Esophagus muscularis mucosa (tissue), 4 donors: Measurements from ENCODE around the gene TMEM154. TPM values are rescaled to one million over a fixed set of nuclear protein-coding genes. Genes with fewer than 3 reads are reported as not detected.

ENCODE experiments used
- DNase-seq: peaks from one replicate; pipeline ENCODE4 v3.0.0-alpha.2; 2017; ENCODE audit errors: extremely low spot score
- H3K27ac ChIP-seq, 4 donors: fragments of 200-600 bp; sonication (generic); replicated peaks in 1 of 4; 1 replicate in 3 of 4; 2 replicates in 1 of 4; pipeline ENCODE4 v1.5.1; 2016 to 2019; ENCODE audit warnings: mild to moderate bottlenecking in 1 of 4
- H3K27me3 ChIP-seq, 4 donors: fragments of 200-600 bp; sonication (generic); one replicate each; pipeline versions ENCODE4 v1.5.1 to v1.6.0; 2016 to 2019
- H3K36me3 ChIP-seq, 4 donors: fragments of 200-600 bp; sonication (generic); one replicate each; pipeline ENCODE4 v1.5.1; 2016 to 2019
- H3K4me1 ChIP-seq, 4 donors: fragments of 200-600 bp; sonication (generic); one replicate each; pipeline ENCODE4 v1.5.1; 2016 to 2019
- H3K4me3 ChIP-seq, 4 donors: fragments of 200-600 bp; sonication (generic); 1 replicate in 2 of 4; 2 replicates in 2 of 4; pipeline ENCODE4 v1.5.1; 2016 to 2019; ENCODE audit warnings: mild to moderate bottlenecking in 4 of 4, moderate library complexity in 1 of 4
- H3K9me3 ChIP-seq, 4 donors: fragments of 200-600 bp; sonication (generic); 1 replicate in 3 of 4; 2 replicates in 1 of 4; pipeline ENCODE4 v1.5.1; 2016 to 2019
- EP300 ChIP-seq: sonication (generic); formaldehyde crosslinking; IDR thresholded peaks from one replicate; pipeline ENCODE4 v1.6.1; 2017; ENCODE audit warnings: antibody characterized with exemption
- POLR2A ChIP-seq: fragments of 450-650 bp; IDR thresholded peaks from one replicate; pipeline ENCODE4 v1.6.1; 2017; ENCODE audit warnings: antibody characterized with exemption, moderate library complexity, mild to moderate bottlenecking, low read depth
- POLR2AphosphoS5 ChIP-seq, 2 donors: sonication (generic); formaldehyde crosslinking; IDR thresholded peaks; one replicate each; pipeline ENCODE4 v1.6.1; 2017; ENCODE audit warnings: antibody characterized with exemption in 2 of 2
- WGBS: methylation state at CpG from one replicate; pipeline ENCODE4 v1.1.5; 2018; 5-methylcytosine and 5-hydroxymethylcytosine counted together
- intact Hi-C: fragments of 100-400 bp; cut with DNase I; formaldehyde crosslinking; loops from one replicate; pipeline ENCODE4 v1.15.1; 2023
- total RNA-seq, 4 donors: library from RNA; depleted of rRNA; stranded (reverse); fragments of >200 nt; gene quantifications; one replicate each; pipeline versions ENCODE4 v1.1.0 to v1.2.1, GENCODE V29; 2016
- TF ChIP-seq, protein P1 (sequence below), 3 experiments: fragments of 200-600 bp in 2 of 3; fragments of 450-650 bp in 1 of 3; sonication (generic) in 2 of 3; IDR thresholded peaks; one replicate each; pipeline ENCODE4 v1.5.1; 2017 to 2019; ENCODE audit warnings: antibody characterized with exemption in 3 of 3, mild to moderate bottlenecking in 2 of 3, moderate library complexity in 1 of 3

TMEM154 gene
- total RNA-seq, 4 donors from 2014 or later, result 1.1 to 2.9 (median 2.3) TPM

DNA sequence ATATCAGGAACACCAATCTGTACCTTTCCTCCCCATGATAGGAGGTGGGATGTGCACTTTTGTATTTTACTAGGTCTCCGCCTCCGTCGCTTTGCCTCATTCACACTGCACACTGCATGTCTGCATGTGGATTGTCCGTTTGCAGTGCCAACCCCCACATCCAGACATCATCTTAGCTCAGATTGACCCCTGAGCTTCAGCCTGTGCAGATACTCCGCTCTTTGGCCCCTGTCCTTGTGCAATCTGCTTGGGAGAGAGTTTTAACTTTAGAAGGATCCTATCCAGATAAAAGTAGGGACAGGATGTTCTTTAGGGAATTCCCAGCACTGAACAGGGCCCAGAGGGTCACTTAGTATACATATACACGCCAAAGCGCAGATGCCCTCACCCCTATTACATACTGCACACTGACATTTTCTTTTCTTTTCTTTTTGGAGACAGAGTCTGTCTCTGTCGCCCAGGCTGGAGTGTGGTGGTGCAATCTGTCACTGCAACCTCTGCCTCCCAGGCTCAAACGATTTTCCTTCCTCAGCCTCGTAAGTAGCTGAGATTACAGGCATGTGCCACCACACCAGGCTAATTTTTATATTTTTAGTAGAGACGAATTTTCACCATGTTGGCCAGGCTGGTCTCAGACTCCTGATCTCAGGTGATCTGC is 100.6 kb downstream of the TMEM154 start:
- TF ChIP-seq EP300, result no peak
- no peak for TF ChIP-seq POLR2AphosphoS5 (IDR thresholded peaks at IDR 0.05)
- TF ChIP-seq POLR2A, result no peak
- TF ChIP-seq, protein P1, sequence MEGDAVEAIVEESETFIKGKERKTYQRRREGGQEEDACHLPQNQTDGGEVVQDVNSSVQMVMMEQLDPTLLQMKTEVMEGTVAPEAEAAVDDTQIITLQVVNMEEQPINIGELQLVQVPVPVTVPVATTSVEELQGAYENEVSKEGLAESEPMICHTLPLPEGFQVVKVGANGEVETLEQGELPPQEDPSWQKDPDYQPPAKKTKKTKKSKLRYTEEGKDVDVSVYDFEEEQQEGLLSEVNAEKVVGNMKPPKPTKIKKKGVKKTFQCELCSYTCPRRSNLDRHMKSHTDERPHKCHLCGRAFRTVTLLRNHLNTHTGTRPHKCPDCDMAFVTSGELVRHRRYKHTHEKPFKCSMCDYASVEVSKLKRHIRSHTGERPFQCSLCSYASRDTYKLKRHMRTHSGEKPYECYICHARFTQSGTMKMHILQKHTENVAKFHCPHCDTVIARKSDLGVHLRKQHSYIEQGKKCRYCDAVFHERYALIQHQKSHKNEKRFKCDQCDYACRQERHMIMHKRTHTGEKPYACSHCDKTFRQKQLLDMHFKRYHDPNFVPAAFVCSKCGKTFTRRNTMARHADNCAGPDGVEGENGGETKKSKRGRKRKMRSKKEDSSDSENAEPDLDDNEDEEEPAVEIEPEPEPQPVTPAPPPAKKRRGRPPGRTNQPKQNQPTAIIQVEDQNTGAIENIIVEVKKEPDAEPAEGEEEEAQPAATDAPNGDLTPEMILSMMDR (IDR thresholded peaks at IDR 0.05), result no peak
- intact Hi-C loops, result no loop called here
- H3K4me3 ChIP-seq, result no peak overlapping the region
- H3K36me3 ChIP-seq, result no peaks in the 10 kb centered on the region
- no peak overlapping the region for H3K27ac ChIP-seq
- no peaks in the 10 kb centered on the region for H3K27me3 ChIP-seq
- WGBS, result 89% methylated on average over 11 of the region's 11 CpGs
- no peaks in the 10 kb centered on the region for H3K9me3 ChIP-seq
- no peaks in the 10 kb centered on the region for H3K4me1 ChIP-seq
- no peak for DNase-seq

DNA sequence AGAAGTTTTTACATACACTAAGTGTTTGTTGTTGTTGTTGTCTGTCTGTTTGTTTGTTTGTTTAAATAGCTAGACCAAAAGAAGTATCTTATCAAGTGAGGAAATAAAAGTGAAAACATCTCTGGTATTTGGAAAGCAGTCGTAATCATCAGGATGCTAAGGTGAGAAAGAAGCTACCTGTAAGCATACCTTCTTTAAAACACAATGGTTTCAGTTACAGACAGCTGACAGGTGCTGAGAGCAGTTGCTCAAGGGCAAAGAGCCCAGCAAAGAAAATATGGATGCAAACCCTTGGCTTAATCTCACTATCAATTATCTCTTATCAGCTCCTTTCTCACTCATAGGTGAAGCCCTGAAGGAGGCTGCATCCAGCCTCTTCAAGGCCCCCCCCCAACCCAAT is 101.1 kb downstream of the TMEM154 start:
- Histone ChIP-seq H3K4me1 (no peaks in the 10 kb centered on the region), H3K27ac (no peak overlapping the region), H3K4me3 (no peak overlapping the region), H3K27me3 (no peaks in the 10 kb centered on the region), H3K9me3 (no peaks in the 10 kb centered on the region), H3K36me3 (no peaks in the 10 kb centered on the region)
- intact Hi-C loops, result no loop called here
- 75% methylated on average over 1 of the region's 1 CpG for WGBS
- TF ChIP-seq POLR2A, result no peak
- TF ChIP-seq EP300, result no peak
- TF ChIP-seq, protein P1 (IDR thresholded peaks at IDR 0.05), result no peak
- TF ChIP-seq POLR2AphosphoS5 (IDR thresholded peaks at IDR 0.05), result no peak
- DNase-seq, result no peak

DNA sequence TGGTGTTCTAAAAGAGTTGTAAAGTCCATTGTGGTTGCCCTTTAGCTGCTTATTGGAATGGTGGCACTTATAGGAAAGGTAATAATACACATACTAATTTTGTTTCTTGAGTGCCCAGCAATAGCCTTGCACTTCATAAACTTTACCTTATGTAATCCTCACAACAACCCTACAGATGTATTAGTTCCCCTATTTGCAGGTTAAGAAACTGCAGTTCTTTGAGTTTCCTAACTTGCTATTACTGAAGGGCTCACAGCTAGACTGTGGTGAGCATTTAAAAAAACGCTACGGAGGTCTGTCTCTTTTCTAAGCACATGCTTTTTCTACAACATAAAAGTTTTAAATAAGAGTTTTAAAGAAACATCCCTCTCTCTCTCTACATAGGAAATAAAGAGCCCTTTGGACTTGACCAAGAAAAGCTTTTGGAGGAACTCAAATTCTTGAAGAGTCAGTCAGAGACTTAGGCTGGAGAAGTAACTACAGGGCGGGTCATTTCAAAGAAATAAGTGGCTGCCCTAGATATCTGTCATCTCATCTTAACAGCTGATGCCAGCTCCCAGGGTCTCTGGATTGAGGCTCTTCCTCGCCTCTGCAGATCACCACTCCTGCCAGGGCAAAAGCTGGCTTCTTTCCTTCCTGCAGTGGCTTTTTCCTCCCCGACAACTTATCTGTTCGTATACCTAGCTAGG is 101.9 kb downstream of the TMEM154 start:
- intact Hi-C loops, result no loop called here
- 61% methylated on average over 6 of the region's 6 CpGs for WGBS
- Histone ChIP-seq H3K9me3 (no peaks in the 10 kb centered on the region), H3K4me1 (no peaks in the 10 kb centered on the region), H3K36me3 (no peaks in the 10 kb centered on the region), H3K4me3 (no peak overlapping the region), H3K27ac (no peak overlapping the region), H3K27me3 (no peaks in the 10 kb centered on the region)
- DNase-seq, result no peak
- TF ChIP-seq POLR2AphosphoS5 (IDR thresholded peaks at IDR 0.05), result no peak
- no peak for TF ChIP-seq EP300
- TF ChIP-seq, protein P1 (IDR thresholded peaks at IDR 0.05), result no peak
- no peak for TF ChIP-seq POLR2A

DNA sequence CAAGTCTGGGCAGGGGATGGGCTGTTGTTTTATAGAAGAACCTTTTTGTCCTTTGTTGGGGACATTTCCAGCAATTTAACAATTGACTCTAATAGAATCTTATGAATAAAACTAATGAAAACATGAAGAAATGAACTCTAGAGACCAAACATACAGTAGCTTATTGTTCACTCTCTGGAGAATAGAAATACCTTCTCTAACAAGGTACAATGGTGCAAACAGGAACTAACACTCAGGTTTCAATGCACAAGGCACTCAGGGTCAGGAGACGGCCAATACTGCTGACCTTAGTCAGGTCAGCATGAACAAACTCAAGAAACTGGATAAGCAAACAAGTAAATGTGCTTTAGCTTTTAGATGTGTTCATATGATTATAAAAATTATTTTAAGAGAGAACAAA is 104.3 kb downstream of the TMEM154 start:
- H3K4me1 ChIP-seq, result no peaks in the 10 kb centered on the region
- H3K27ac ChIP-seq, result no peak overlapping the region
- WGBS, result 82% methylated on average over 1 of the region's 1 CpG
- H3K9me3 ChIP-seq, result no peaks in the 10 kb centered on the region
- TF ChIP-seq, protein P1 (IDR thresholded peaks at IDR 0.05), result no peak
- TF ChIP-seq POLR2AphosphoS5 (IDR thresholded peaks at IDR 0.05), result no peak
- no peaks in the 10 kb centered on the region for H3K36me3 ChIP-seq
- no peaks in the 10 kb centered on the region for H3K27me3 ChIP-seq
- H3K4me3 ChIP-seq, result no peak overlapping the region
- DNase-seq, result no peak
- intact Hi-C loops, result no loop called here

DNA sequence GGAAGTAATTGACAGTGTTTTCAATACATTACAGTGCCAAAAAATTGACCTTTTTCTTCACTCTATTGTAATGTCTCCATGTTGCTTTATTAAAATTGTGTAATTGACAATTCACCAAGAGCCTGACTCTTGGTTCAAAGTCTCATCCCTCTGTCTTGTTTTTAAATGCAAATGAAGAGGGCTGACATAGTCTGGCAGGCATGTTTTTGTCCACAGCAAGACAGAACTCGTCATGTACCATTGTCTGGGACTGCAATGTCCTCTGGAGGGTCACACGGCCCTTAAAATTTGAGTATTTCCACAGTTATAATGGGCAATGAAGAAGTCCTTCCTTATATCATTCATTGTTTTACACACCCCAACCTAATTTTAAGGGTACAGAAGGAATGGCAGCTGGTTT is 105.9 kb downstream of the TMEM154 start:
- intact Hi-C loops, result no loop called here
- H3K4me1 ChIP-seq, result no peaks in the 10 kb centered on the region
- WGBS, result 98% methylated on average over 2 of the region's 2 CpGs
- no peak overlapping the region for H3K4me3 ChIP-seq
- H3K27me3 ChIP-seq, result no peaks in the 10 kb centered on the region
- no peaks in the 10 kb centered on the region for H3K9me3 ChIP-seq
- H3K27ac ChIP-seq, result no peak overlapping the region
- no peaks in the 10 kb centered on the region for H3K36me3 ChIP-seq
- TF ChIP-seq POLR2AphosphoS5 (IDR thresholded peaks at IDR 0.05) (no peak), EP300 (no peak), POLR2A (no peak)
- TF ChIP-seq, protein P1 (IDR thresholded peaks at IDR 0.05), result no peak
- no peak for DNase-seq
